Globus pallidus (tissue), 1 donor: Measurements from ENCODE around the gene PDE10A.
"Not testable (repeated sequence)": the region's sequence is repeated elsewhere in the genome, so short reads cannot be mapped to it uniquely, and the experiment has no call there.

Source experiments
- DNase-seq: peaks from one replicate; pipeline ENCODE4 v3.0.0-alpha.2; 2015; ENCODE audit warnings: low spot score

Gene PDE10A

DNA sequence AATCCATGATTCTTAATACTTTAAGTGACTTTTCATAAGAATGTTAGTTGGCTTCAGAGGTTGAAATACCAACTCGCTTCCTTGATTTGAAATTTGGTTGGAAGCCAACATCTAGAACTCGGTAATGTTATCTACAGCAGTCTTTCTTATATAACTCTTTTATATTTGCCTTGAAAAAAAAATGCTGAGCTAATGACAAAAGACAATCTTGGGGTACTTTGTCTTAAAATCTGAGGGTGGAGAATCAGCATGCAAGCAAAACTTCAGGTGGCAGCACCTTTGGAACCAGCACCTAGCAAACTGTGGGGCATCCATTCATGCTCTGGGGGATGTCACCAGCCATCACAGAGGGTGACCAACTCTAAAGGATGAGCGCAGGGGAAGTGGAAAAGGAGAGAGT is 76.3 kb downstream of the PDE10A start:
- DNase-seq: no peak

GRCh38 chr6:165585060-165585459 is 78.0 kb downstream of the PDE10A start:
- no peak for DNase-seq

GRCh38 chr6:165584541-165584940 is 78.5 kb downstream of the PDE10A start:
- DNase-seq: no peak

DNA sequence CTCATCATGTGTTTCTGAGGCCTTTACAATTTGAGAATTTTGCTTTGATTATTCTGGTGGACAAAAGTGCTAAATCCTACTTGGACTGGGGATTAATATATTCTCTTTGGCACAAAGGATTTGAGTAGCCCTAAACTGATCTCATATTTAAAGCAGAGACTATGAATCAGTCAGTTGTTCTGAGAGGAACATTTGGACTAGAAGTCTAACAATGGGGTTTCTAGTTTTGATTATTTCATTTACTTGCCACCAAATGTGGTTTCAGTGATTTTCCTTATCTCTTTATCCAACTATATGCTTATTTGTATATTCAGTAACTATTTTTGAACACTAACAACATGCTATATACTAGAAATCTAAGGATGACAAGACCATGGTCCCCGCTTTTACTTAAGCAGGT is 81.4 kb downstream of the PDE10A start:
- DNase-seq: peak; percentile 61

DNA sequence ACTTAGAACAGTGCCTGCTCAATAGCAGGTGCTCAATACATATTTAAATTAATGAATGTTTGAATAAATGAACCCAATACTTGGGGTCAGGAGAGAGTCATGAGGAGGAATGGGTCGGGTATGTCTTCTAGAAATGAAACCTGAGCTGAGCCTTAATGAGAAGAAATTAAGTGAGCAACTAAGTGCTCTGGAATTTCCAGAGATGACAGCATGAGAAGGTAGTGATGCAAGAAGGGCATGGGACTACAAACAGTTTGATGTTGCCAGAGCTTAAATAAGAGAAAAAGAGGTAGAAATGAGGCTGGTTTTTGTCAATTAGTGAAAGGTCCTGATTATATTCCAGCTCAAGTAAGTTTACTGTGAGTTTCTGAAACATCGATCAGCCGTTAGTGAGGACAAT is 82.9 kb downstream of the PDE10A start:
- no peak for DNase-seq

DNA sequence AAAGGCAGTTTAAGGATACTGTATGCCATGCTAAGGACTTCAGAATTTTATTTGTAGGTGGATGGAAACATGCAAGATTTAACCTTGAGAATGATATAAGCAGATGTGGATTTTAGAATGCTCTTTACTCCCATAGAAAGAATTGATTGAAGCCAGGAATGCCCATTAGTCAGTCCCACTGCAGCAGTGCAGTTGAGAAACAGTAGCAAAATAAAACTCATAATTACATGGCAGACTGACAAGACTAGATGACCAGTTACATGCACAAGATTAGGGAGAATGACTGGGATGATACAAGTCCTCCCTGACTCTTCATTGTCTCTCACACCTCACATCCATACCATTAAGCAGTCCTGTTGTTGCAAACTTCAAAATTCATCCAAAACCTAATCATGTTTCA is 83.9 kb downstream of the PDE10A start:
- no peak for DNase-seq

DNA sequence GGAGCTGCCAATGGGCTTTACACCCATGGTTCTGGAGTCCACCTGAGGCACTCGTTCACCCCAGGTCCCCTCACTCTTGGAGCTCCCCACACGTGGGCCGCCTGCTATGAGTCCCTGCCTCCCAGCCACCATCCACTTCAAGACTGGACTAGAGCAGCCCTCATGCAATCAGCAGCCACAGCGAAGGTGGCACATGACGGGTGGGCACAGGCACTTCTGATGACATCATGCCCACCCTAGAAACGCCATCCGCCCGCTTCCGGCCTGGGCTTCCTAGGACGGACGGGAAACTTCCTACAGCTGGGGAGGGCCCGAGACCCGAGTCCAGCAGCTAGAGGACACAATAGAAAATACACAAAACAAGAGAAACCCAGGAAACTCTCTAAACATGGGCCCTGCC is 85.5 kb downstream of the PDE10A start:
- no peak for DNase-seq

- no peak for DNase-seq
These were observed 87.9 kb downstream of the PDE10A start for GRCh38 chr6:165575158-165575549.

GRCh38 chr6:165574220-165575157 is 88.6 kb downstream of the PDE10A start:
- no peak for DNase-seq

GRCh38 chr6:165573671-165574070 is 89.4 kb downstream of the PDE10A start:
- peak; percentile 38 for DNase-seq

GRCh38 chr6:165571721-165572132 is 91.3 kb downstream of the PDE10A start:
- no peak for DNase-seq

GRCh38 chr6:165571068-165571682 is 91.9 kb downstream of the PDE10A start:
- no peak for DNase-seq

GRCh38 chr6:165568326-165568725 is 94.7 kb downstream of the PDE10A start:
- peak; percentile 28 for DNase-seq

DNA sequence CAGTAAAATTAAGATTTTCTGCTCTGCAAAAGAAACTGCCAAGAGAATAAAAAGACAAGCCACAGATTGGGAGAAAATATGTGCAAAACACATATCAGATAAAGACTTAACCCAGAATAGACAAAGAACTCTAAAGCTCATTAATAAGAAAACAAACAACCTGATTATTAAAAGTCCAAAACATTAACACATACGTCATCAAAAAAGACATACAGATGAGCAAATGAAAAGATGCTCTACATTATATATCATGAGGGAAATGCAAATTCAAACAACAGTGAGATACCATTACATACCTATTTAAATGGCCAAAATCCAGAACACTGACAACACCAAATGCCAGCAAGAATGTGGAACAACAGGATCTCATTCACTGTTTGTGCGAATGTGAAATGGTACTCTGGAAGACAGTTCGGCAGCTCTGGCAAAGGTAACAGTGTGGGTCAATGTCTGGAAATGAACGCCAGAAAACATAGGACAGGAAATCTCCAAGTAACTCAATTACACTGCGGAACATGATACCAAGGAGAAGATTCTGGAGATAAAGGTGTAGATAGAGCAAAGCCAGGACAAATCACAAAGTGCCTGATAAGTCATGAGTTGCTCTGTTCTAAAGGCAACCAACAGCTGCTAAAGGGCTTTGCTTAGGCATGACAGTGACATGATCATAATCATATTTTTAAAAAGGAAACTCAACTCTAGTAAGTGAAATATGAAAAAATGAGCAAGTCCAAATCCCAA is 96.8 kb downstream of the PDE10A start:
- no peak for DNase-seq

DNA sequence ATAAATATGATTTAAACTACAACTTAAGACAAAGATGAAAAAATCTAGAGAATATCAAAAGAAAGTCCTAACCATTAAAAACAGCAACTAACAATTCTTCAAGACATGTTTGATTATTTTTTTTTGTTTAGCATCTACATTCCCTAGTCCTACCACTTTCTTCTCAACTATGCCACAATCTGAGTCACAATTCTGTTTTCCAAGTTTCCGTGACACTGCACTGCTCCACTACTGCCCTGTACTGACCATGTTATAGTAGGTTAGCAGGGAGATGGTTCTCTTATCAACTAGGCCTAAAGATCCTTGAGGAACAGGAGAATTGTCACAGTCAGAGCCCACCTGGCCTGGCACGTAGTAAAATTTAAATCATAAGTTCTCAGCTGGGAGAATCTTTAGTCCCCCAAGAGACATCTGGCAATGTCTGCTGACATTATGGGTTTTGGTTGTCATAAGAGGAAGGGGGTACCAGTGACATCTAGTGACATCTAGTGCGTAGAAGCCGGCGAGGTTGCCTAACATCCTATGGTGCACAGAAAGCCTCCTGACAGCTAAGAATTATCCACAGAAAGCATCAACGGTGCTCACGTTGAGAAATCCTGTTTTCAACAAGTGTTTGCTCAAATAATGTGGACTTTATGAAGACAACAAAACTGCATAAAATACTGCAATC is 100.5 kb downstream of the PDE10A start:
- DNase-seq: peak; percentile 55

DNA sequence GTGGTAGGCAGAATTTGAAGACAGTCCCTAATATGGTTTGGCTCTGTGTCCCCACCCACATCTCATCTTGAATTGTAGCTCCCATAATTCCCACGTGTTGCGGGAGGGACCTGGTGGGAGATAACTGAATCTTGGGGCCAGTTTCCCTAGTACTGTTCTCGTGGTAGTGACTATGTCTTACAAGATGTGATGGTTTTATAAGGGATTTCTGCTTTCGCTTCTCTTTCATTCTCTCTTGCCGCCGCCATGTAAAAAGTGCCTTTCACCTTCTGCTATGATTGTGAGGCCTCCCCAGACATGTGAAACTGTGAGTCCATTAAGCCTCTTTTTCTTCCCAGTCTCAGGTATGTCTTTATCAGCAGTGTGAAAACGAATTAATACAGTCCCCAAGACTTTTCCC is 103.4 kb downstream of the PDE10A start:
- DNase-seq: no peak

DNA sequence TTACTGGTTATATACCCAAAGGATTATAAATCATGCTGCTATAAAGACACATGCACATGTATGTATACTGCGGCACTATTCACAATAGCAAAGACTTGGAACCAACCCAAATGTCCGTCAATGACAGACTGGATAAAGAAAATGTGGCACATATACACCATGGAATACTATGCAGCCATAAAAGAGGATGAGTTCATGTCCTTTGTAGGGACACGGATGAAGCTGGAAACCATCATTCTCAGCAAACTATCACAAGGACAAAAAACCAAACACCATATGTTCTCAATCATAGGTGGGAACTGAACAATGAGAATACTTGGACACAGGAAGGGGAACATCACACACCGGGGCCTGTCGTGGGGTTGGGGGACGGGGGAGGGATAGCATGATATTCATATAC is 104.9 kb downstream of the PDE10A start:
- not testable (repeated sequence) for DNase-seq

GRCh38 chr6:165557674-165558073 is 105.4 kb downstream of the PDE10A start:
- no peak for DNase-seq

DNA sequence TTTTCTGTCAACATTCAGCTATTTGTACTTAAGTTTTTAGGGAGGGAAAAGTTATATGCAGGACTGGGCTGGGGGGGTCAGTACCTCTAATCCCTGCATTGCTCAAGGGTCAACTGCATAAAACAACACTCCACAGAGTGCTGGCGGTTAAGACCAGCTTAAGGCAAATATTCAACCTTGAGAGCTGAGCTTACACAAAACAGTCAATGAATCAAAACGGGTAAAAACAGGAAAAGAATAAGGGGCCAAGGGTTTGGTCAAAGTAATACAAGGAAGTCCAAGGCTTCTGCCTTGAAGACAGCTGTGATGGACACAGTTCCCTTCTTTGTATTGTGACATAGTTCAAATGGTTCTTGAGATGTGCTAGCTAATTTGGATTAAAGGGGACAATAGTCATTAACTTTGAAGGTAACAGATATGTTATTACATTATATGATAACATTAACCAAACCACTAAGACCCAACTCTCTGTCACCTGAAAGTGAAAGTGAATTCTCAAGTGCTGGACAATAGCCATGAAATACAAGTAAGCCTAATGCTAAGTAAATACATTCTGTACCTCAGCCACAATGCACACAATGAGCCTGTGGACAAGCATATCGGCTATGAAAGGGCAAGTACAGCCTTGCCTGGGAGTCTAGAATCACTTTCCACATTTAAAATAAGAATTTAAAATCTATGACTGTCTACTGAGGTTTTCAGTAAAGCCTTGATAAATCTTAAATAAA is 106.8 kb downstream of the PDE10A start:
- no peak for DNase-seq

GRCh38 chr6:165554644-165555043 is 108.4 kb downstream of the PDE10A start:
- DNase-seq: not testable (repeated sequence)

GRCh38 chr6:165552248-165552736 is 110.7 kb downstream of the PDE10A start:
- no peak for DNase-seq
